ENCODE measurements around the gene TMEM30B.
"Not testable (repeated sequence)": the region's sequence is repeated elsewhere in the genome, so short reads cannot be mapped to it uniquely, and the experiment has no call there.

The TMEM30B gene

DNA sequence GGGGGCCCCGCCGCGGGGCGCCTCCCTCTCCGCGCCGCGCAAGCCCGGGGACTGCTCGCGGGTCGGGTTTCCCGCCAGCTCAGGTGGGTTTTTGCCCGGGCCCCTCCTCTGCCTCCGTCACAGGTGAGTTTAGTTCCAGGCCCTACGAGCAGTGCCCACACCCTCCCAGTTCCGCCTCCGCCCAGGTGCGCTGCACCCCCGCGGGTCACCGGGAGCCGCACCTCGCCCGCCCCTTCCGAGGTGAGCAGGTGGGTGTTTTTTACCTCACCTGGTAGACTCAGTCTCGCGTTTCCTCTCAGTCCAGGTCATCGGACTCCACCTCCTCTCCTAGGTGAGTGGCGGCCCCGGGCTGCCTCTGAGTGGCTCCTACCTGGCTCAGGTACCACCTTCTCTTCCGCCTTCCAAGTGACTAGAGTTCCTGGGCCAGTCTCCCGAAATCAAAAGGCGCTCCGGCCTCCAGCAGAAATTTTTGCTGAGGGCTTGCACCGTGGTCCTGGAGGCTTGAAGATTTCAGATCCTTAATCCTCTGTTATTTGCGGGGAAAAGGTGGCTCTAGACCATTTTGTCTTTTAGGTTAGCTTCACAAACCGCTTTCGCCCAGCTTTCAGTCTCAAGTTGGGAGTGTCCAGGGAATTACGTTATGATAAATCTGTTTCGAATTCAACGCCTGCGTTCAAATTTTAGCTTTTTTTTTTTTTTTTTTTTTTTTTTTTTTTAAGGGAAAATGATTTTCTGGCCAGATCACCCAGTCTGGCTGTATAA, at the start of gene TMEM30B:
Gene TMEM30B, minus strand, starts transcription at position 153 of the 762 bp plus-strand sequence. CDS start 191 bp downstream, outside the sequence.
- DNase-seq (ENCODE audit: low spot score): no peak

- DNase-seq (ENCODE audit: low spot score): no peak
Measured at GRCh38 chr14:61330511-61330910, 49.4 kb upstream of the TMEM30B start.

- DNase-seq (ENCODE audit: low spot score): no peak
Measured at GRCh38 chr14:61329478-61330051, 48.4 kb upstream of the TMEM30B start.

GRCh38 chr14:61328626-61329262, 47.6 kb upstream of the TMEM30B start:
- DNase-seq (ENCODE audit: low spot score): no peak

GRCh38 chr14:61326847-61327246, 45.7 kb upstream of the TMEM30B start:
- DNase-seq (ENCODE audit: low spot score): no peak

GRCh38 chr14:61326146-61326545, 45.0 kb upstream of the TMEM30B start:
- no peak for DNase-seq (ENCODE audit: low spot score)

- DNase-seq (ENCODE audit: low spot score): no peak
Measured at GRCh38 chr14:61325166-61325565, 44.0 kb upstream of the TMEM30B start.

DNA sequence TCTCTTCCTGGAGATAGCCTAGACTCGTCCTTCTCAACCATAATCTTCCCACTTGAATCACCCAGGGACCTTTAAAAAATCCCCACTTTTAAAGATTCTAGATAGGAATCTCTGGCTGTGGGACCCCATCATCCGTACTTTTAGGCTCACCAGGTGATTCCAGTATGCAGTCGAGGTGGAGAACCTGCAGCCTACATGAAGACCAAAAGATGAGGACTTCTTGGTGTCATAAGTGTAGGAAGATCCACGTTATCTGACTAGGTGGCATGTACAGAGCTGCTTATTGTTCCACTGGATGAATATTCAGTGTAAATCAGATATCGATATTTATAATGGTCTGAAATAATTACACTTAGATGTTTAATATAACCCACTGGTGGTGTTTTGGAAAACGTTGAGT, 42.8 kb upstream of the TMEM30B start:
- no peak for DNase-seq (ENCODE audit: low spot score)

DNA sequence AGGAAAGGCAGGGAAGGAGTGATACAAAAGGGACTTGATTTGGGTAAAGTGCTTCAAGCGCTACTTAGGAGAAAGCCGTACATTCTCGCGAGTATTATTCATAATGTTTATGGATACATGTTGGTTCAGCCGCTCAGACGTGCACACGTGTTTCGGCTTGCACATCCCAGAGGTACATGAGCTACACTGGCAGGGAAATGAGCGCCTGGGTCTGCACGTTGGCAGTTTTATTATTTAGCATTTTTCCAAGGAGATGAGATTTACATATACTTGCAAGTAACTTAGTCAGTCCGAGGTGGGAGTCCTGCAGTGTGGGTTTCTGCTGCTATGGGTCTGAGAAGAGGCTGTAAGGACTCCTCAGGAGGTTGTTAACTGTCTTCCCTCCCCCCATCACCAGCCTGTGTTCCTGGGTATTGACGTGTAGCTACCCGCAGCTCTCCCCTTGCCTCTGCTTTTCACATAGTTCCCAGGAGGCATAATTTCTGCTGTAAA, 41.7 kb upstream of the TMEM30B start:
- DNase-seq (ENCODE audit: low spot score): peak; percentile 12

DNA sequence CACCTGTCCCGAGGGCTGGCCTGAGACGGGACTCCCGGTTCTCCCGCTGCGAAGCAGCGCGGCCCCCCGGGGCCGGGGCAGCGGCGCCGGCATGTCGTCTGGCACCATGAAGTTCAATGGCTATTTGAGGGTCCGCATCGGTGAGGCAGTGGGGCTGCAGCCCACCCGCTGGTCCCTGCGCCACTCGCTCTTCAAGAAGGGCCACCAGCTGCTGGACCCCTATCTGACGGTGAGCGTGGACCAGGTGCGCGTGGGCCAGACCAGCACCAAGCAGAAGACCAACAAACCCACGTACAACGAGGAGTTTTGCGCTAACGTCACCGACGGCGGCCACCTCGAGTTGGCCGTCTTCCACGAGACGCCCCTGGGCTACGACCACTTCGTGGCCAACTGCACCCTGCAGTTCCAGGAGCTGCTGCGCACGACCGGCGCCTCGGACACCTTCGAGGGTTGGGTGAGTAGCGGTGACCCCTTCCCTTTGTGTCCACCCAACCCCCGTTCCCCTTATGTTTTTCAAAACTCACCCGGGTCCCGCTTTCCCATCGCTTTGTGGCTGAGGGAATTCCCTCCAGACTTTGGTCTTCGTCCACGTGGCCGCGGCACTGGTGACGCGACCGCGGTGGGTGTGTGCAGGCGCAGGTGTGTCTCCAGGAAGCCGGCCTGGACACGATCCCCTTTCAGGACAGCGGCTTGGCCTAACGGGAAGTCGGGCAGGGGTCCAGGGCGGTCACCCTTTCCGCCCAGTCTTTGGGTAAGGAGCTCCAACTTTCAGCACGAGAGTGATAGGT, 41.1 kb upstream of the TMEM30B start:
- no peak for DNase-seq (ENCODE audit: low spot score)

- DNase-seq (ENCODE audit: low spot score): peak; percentile 60
Measured at GRCh38 chr14:61321385-61322010, 40.4 kb upstream of the TMEM30B start, which contains the start of gene PRKCH. TSS of gene PRKCH (plus strand) at chr14:61321579. CDS start at chr14:61322102, 523 bp downstream.

DNA sequence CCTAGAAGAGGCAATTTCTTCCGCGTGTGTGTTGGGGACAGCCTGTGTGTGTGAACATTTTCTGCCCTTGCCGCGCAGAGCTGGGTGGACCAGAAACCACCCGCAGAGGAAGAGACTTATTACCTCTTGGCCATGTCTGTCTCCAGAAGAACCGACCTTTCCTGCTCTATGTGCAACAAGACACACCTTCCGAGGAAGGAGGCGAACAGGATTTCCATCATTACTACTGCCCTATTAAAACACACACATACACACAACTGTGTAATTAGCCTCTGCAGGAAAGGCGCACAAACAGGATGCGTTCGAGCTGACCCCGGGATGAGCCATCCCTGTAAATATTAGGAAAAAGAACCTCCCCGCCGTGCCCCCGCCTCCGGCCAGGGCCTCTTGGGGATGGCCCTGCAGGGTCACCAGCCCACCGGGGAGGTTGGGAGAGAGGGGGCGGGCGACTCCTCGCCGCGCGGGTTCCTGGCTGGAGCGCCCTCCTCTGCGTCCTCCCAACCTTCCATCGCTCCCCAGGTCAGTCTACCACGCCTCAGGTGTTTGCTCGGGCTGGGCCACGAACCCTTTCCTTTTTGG, 39.8 kb upstream of the TMEM30B start:
- no peak for DNase-seq (ENCODE audit: low spot score)

DNA sequence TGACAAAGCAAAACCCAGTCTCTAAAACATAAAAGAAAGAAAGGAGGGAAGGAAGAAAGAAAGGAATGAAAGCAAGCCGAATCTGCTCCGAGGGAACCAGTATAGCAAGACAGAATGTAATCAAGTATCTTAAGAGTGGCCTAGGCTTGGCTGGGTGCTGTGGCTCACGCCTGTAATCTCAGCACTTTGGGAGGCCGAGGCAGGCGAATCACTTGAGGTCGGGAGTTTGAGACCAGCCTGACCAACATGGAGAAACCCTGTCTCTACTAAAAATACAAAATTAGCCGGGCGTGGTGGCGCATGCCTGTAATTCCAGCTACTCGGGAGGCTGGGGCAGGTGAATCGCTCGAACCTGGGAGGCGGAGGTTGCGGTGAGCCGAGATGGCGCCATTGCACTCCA, 39.0 kb upstream of the TMEM30B start:
- not testable (repeated sequence) for DNase-seq (ENCODE audit: low spot score)

GRCh38 chr14:61319706-61320105, 38.6 kb upstream of the TMEM30B start:
- no peak for DNase-seq (ENCODE audit: low spot score)

DNA sequence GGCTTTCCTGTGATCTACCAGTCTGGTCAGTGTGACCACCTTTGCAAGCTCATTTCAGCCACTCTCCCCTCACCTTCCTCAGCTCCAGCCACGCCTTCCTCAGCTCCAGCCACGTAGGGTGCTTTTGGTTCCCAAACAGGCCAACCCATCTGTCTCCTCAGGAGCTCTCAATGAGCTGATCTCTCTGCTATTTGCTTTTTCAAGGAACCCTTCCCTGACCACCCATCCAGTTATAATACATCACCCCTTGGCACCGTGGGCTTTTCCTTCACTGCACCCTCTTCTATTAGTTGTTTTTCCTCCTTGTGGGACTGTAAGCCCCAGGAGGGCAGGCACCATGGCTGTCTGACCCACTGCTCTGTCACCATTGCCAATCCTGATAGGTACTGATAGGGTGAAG, 37.9 kb upstream of the TMEM30B start:
- DNase-seq (ENCODE audit: low spot score): no peak

- no peak for DNase-seq (ENCODE audit: low spot score)
Measured at GRCh38 chr14:61315313-61315712, 34.2 kb upstream of the TMEM30B start.

DNA sequence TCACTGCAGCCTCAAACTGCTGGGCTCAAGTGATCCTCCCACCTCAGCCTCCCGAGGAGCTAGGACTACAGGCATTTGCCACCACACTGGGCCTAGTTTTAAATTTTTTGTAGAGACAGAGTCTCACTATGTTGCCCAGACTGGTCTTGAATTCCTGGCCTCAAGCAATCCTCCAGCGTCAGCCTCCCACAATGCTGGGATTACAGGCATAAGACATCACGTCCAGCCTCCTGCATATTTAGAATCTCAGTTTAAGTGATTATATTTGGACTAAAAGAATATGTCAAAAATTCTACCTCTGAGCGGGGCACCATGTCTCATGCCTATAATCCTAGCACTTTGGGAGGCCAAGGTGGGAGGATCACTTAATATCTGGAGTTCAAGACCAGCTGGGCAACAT, 27.6 kb upstream of the TMEM30B start:
- not testable (repeated sequence) for DNase-seq (ENCODE audit: low spot score)

GRCh38 chr14:61308198-61308597, 27.1 kb upstream of the TMEM30B start:
- DNase-seq (ENCODE audit: low spot score): no peak

- DNase-seq (ENCODE audit: low spot score): no peak
Measured at GRCh38 chr14:61304688-61305087, 23.6 kb upstream of the TMEM30B start.

DNA sequence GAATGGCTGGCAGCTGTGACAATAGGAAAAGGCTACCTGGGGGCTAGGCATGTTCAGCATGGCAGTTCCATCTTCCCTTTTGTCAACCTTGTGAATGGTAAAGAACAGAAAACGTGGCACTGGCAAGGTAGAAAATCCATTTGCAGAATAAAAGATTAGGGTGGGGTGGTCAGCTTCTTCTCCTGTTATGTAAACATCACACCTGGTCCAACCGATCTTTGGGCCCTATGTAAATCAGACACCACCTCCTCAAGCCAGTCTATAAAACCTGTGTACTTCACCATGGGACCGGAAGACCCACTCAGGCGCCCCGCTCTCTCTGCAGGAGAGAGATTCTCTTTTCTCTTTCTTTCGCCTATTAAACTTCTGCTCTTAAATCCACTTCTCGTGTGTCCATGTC, 19.6 kb upstream of the TMEM30B start:
- no peak for DNase-seq (ENCODE audit: low spot score)

DNA sequence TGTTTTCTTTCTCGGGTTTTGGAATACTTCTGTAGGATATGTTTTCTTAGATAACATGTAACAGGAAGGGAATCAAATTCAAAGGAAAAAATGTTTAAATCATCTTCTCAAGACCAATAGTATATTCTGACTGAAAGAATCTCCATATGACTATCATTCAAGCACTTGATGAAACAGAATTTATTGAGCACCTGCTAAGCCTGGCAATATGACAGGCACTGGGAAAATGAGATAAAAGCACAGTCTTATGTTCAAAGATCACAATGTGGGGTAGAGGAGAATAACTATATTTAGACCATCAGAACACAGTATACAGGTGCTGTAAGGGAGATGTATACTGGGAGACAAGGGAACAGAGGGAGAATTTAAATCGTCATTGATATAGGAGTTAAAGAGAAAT, 19.1 kb upstream of the TMEM30B start:
- DNase-seq (ENCODE audit: low spot score): no peak

Data from AG08396 (cell line).